ENCODE data around the gene GOLGA8M.
"Not testable (repeated sequence)": the region's sequence is repeated elsewhere in the genome, so short reads cannot be mapped to it uniquely, and the experiment has no call there.

Gene GOLGA8M

GRCh38 chr15:28712270-28712669 lies at the start of gene GOLGA8M:
Gene GOLGA8M, minus strand, starts transcription at chr15:28712421. Its CDS starts 98 bp downstream, at chr15:28712323.
- DNase-seq (ENCODE audit: low spot score): not testable (repeated sequence)

- not testable (repeated sequence) for DNase-seq (ENCODE audit: low spot score)
Measured at GRCh38 chr15:28742890-28743289, 30.7 kb upstream of the GOLGA8M start.

- not testable (repeated sequence) for DNase-seq (ENCODE audit: low spot score)
Measured at GRCh38 chr15:28738590-28739292, 26.5 kb upstream of the GOLGA8M start.

GRCh38 chr15:28738200-28738561 lies 26.0 kb upstream of the GOLGA8M start:
- not testable (repeated sequence) for DNase-seq (ENCODE audit: low spot score)

GRCh38 chr15:28737521-28738199 lies 25.4 kb upstream of the GOLGA8M start:
- peak; percentile 50 for DNase-seq (ENCODE audit: low spot score)

- DNase-seq (ENCODE audit: low spot score): not testable (repeated sequence)
Measured at GRCh38 chr15:28728061-28728460, 15.8 kb upstream of the GOLGA8M start.

- not testable (repeated sequence) for DNase-seq (ENCODE audit: low spot score)
Measured at GRCh38 chr15:28727026-28727425, 14.8 kb upstream of the GOLGA8M start.

GRCh38 chr15:28726102-28726501 lies 13.9 kb upstream of the GOLGA8M start:
- DNase-seq (ENCODE audit: low spot score): no peak

GRCh38 chr15:28725556-28725955 lies 13.3 kb upstream of the GOLGA8M start:
- no peak for DNase-seq (ENCODE audit: low spot score)

GRCh38 chr15:28723986-28724385 lies 11.8 kb upstream of the GOLGA8M start:
- DNase-seq (ENCODE audit: low spot score): not testable (repeated sequence)

GRCh38 chr15:28719626-28720025 lies 7.4 kb upstream of the GOLGA8M start:
- not testable (repeated sequence) for DNase-seq (ENCODE audit: low spot score)

GRCh38 chr15:28718576-28718975 lies 6.4 kb upstream of the GOLGA8M start:
- not testable (repeated sequence) for DNase-seq (ENCODE audit: low spot score)

GRCh38 chr15:28714176-28714575 lies 2.0 kb upstream of the GOLGA8M start:
- not testable (repeated sequence) for DNase-seq (ENCODE audit: low spot score)

GRCh38 chr15:28703927-28704326 lies 8.3 kb downstream of the GOLGA8M start:
- not testable (repeated sequence) for DNase-seq (ENCODE audit: low spot score)

GRCh38 chr15:28702427-28702826 lies 9.8 kb downstream of the GOLGA8M start:
- not testable (repeated sequence) for DNase-seq (ENCODE audit: low spot score)

- DNase-seq (ENCODE audit: low spot score): not testable (repeated sequence)
Measured at GRCh38 chr15:28694006-28694751, 18.0 kb downstream of the GOLGA8M start.

- not testable (repeated sequence) for DNase-seq (ENCODE audit: low spot score)
Measured at GRCh38 chr15:28693021-28693420, 19.2 kb downstream of the GOLGA8M start.

- not testable (repeated sequence) for DNase-seq (ENCODE audit: low spot score)
Measured at GRCh38 chr15:28673533-28673932, 38.7 kb downstream of the GOLGA8M start.

- not testable (repeated sequence) for DNase-seq (ENCODE audit: low spot score)
Measured at GRCh38 chr15:28672122-28672521, 40.1 kb downstream of the GOLGA8M start.

- DNase-seq (ENCODE audit: low spot score): not testable (repeated sequence)
Measured at GRCh38 chr15:28666402-28666801, 45.8 kb downstream of the GOLGA8M start.

- not testable (repeated sequence) for DNase-seq (ENCODE audit: low spot score)
Measured at GRCh38 chr15:28664575-28664974, 47.6 kb downstream of the GOLGA8M start.

- not testable (repeated sequence) for DNase-seq (ENCODE audit: low spot score)
Measured at GRCh38 chr15:28663717-28664116, 48.5 kb downstream of the GOLGA8M start.

- DNase-seq (ENCODE audit: low spot score): not testable (repeated sequence)
Measured at GRCh38 chr15:28660750-28661149, 51.5 kb downstream of the GOLGA8M start.

Measured in hematopoietic multipotent progenitor cell treated with erythropoietin and hydrocortisone succinate and interleukin-3 and kit ligand, for 15 days (in vitro differentiated cells).